Myocyte (in vitro differentiated cells): ENCODE measurements around the gene INSL6. TPM values are rescaled to one million over a fixed set of nuclear protein-coding genes. Genes with fewer than 3 reads are reported as not detected.

Experiments
- total RNA-seq: library from RNA; depleted of rRNA; stranded (reverse); fragments of >200 nt; gene quantifications from 2 replicates; pipeline ENCODE4 v1.2.3, GENCODE V29; 2014

INSL6 gene
- total RNA-seq, 1 donor from 2014 or later: not detected

Other genes with a start within 250 kb of the INSL6 start
- 10.7 and 13.3 TPM in 2 replicates for gene JAK2, start 200.4 kb downstream of the INSL6 start, total RNA-seq
- gene INSL4, start 45.8 kb upstream of the INSL6 start, total RNA-seq: not detected in 2 replicates
- 1.1 TPM in 1 of 2 replicates, not detected in the other for gene RLN2, start 119.1 kb upstream of the INSL6 start, total RNA-seq
- gene RLN1, start 154.2 kb upstream of the INSL6 start, total RNA-seq: 0.57 TPM in 1 of 2 replicates, not detected in the other